ENCODE data around the gene STK35.

- TF ChIP-seq CTCF (IDR thresholded peaks at IDR 0.05) (no peak), POLR2A (IDR thresholded peaks at IDR 0.05) (no peak), EP300 (IDR thresholded peaks at IDR 0.05) (no peak), POLR2AphosphoS5 (IDR thresholded peaks at IDR 0.05) (no peak)
Observed at GRCh38 chr20:2139736-2140135, 38.1 kb downstream of the STK35 start.
